GM21717 (cell line): Measurements from ENCODE around the gene DPM2.

Experiments used
- ATAC-seq: cut with Tn5 transposase; IDR thresholded peaks from one replicate; pipeline ENCODE4 v1.9.1; 2021; ENCODE audit warnings: mild to moderate bottlenecking, moderate library complexity; ENCODE audit not compliant: unreplicated experiment

The DPM2 gene

DNA sequence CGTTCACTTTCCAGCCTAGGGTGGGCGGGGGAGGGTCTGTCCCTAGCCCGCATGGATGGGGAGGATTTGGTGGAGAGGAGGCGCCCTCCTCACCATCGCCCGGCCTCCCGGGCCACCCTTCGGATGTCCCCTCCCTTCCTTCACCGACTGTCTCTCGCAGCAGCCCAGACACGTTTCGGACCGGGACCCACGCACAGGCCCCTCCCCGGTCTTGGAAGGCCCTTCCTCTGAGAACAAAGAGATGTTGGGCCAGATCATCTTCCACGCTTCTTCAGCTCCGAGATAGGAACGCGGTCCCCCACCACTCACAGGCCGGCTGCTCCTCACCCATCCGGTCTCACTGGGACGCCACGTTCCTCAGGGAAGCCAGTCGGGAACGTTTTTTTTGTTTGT lies 640 bp upstream of the DPM2 start:
- ATAC-seq: no peak

DNA sequence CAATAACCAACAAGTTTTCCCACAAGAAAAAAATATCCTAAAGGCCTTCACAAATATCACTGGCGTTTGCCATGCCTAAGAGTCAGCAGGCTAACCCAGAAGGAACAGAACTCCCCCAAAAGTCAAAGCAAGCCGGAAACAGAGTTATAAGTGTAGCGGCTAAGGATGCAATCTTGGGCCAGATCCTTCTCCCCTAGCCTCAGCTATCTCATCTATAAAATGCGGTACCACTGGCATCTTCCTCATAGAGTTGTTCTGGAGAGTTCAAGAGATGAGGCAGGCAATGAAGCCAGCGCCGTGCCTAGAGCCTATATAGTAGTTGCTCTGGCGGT lies 632 bp downstream of the DPM2 start:
- no peak for ATAC-seq

DNA sequence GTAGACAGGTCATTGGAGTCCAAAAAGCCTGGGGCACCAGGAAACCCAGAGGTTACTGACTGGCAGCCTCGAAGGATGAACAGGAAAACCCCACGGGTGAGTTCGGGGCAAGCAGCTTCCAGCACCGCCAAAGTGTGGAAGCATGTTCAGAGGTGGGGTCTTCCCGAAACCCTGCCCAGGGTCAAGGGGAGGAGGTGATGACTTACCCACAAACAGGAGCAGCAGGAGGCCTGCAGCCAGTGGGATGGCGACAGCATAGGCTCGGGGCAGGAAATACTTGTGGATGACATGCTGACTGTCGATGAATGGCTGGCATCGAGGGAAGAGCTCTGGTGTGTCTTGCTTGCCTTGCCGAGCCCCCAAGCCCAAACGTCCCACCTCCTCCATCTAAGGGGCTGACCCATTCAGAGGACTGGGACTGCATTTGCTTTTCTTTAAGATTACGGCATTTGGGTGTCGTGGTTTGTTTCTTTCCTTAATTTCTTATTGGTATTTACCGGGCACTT lies 1.3 kb downstream of the DPM2 start:
- ATAC-seq: no peak

DNA sequence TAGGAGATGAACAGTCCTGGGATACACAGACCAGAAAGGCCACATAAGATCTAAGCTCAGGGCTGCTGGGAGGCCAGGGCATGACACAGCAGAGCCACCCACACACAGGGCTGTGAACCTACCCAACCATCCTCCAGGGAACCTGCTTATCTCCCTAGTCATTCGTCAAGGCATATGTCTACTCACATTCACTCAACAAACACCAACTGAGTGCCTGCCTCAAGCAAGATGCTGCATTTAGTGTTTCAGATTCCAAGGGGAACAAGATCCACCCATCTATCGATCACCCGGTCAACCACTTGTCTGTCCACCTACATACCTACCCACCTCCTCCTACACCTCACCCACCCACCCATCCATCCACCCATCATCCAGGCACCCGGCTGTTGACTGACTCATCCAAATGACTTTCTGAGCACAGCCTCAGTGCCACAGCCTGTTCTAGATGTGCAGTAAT lies 1.9 kb downstream of the DPM2 start:
- no peak for ATAC-seq

DNA sequence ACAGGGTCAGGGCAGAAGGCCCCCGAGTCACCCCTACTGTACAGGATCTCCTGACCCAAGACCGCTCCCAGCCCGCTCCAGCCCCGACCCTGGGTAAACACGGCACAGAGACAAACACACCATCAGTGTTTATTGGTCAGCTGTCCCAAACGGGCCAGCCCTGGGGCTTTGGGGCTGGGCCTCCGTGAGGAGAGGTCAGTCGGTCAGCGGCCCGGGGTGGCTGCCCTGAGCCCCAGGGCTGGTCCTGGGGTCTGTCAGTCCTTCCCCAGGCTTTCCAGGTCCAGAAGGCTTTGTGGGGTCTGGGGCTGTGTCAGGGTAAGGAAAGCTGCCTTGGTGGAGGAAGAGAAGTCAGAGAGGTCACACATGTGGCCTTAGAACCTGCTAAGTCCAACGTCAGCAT lies 2.7 kb downstream of the DPM2 start:
- no peak for ATAC-seq

DNA sequence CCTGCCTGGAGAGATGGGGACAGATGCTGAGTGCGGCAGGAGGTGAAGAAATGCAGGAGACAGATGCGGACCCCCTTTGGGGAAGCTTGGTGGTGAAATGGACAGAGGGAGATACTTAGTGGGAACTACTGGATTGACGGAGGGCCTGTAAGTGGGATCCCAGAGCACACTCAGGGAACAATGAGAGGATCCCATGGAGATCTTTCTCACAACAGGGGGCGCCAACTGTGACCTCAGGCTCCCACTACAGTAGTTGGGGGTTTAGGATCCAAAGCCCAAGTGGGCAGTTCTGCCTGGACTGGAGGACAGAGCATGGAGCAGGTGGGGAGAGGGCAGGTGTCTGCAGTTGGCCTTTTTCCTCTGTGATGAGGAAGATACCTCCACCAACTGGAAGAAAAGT lies 3.4 kb downstream of the DPM2 start:
- ATAC-seq: no peak

DNA sequence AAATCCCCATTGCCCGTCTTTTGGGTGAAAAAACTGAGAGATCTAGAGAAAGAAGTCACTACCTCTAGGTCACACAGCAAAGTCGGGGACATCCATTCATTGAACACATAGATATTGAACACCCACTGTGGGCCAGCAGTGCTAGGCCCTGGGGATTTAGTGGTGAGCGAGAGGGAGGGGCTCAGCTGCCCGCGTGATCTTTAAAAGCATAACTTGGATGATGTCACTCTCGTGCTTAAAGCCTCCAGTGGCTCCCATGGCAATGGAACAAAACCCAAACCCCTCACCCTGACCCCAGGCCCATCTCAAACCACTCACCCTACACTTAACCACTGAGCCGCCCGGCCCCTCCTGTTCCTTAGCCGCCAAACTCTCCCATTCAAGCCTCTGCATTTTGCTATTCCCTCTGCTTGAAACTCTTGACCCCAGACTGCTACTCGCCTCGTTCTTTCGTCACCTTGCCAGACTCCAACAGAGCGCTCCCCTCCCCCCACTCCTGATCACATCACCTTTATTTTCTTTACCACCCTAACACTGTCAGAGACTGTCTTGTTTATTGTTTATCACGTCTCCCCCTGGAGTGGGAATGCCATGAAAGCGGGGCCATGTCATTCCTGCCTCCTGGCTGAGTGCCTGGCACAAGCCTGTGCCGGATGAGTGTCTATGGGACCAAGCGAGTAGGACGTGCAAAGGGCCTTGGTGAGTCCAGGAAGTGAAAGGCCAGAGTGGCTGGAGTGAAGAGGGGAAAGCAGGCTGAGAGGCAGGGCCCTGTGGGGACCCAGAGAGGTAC lies 6.4 kb downstream of the DPM2 start:
- ATAC-seq: peak; percentile 32

DNA sequence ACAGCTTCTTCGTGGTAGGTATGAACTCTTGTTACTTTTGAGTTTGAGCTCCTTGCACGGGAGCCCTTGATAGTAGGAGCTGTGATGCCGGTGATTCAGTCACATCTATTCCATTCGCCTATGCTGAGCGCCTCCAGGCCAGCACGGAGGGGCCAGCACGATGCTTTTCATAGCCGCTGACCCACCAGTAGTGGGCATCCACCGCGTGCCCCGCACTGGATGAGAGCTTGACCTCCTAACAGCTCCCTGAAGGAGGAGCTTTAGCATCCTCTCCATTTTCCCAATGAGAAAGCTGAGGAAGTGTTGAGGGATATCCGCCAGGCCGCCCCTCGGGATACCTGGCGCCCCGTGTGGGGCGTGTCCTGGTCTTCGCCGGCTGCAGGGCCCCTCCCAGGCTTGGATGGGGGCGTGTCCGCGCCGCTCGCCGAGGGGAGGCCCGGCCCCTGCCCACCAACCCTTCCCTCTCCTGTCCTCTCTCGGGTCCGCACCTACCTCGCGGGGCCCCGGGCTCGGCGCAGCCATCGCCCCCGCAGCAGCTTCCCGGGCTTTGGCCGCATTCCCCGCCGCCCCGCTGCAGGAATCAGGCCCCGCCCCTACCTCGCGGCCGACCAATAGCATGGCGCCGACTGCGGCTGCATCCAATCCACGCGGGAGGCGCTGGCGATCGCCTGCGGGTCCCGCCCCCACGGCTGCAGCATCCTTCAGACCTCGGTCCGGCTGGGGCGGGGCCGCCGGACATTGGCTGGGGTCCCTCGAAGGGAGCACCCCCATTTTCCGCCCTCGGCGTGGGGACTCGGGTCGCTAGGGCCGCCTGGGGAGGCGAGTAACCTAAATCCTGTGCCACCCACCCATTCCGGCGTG lies 7.2 kb downstream of the DPM2 start, which contains the start of gene PIP5KL1:
Gene PIP5KL1, minus strand, starts transcription at position 547 of the 861 bp plus-strand sequence. Its CDS starts 25 bp downstream, at position 522.
- ATAC-seq: peak; percentile 67

DNA sequence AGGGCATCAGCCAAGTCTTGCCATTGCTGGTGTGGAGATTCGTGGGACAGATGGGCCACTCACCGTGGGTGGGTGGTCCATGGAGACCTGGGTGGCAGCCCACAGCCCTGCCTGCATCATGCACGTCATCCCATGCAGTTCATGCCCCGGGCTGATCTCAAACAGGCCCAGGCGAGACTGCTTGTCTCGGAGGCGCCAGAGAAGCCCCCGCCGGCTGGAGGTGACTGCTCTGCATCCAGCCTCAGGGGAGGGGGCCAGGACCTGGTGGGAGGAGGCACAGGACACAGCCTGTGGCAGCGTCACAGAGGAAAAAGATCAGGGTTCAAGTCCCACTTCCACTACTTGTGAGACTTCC lies 8.1 kb downstream of the DPM2 start:
- ATAC-seq: no peak

DNA sequence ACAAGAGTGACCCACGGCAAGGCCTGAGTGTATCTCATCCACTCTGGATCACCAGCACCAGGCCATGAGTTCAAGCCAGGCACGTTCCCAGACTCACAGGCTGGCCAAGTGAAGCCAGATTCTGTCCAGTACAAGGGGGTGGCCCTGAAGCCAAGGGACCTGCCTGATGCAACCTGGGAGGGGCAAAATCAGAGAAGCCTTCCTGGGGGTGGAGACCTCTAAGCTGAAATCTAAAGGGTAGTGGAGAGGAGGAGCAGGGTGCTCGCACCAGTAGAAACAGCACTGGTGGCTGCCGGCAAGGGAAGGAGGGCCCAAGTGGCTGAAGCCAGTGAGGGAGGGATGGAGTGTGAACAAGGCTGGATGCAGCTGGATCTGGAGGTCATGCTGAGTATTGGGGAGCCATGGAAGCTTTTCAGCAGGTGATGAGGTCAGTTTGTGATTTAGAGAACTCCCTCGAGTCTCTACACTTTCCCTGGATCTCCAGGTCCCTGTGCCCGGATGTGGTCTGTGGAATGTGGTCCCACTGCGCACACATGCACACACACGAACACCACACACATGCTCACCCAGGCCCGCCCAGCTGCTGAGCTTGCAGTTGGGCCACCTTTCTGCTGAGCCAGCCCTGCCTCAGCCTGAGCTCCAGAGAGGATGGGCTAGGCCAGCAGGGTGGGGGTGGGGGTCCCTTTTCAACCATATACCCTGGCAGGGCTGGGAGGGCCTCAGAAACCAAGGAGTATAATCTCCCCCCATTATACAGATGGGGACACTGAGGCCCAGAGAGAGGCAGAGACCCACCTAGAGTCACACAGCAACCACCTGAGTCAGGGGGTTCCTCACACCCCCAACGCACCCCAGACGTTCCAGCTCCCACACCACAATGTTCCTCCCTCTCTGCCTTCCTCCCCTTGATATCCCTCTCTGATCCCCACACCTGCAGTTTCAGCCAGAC lies 8.7 kb downstream of the DPM2 start:
- ATAC-seq: no peak

DNA sequence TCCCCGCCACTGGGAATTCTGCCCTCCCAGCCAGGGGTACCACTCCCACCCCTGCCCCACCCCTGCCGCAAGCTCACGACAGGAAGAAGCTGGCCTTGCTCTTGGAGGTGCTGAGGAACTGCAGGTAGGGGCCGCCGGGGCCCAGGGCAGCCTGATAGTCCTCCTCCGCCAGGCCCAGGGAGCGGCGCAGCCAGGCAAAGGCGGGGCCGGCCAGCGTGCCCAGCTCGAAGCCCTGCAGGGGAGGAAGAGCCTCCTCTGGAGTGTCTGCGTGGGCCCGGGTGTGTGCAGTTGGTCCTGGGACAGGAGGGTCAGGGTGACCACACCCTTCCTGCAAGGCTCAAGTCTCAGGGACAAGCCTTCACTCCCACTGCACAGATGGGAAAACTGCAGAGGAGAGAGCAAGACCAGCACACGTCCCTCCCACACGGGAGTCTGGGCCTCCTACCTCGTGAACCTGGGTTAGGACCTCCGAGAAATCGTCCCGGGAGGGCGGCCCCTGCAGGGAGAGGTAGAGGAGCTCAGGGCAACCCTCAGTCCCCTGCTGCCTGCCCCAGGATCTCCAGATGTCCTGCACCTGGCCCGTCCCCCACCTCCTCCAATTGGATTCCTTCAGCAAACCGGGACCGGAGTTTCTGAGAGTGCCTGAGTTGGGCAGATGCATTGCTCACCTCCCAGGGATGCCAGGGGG lies 9.5 kb downstream of the DPM2 start:
- ATAC-seq: no peak

DNA sequence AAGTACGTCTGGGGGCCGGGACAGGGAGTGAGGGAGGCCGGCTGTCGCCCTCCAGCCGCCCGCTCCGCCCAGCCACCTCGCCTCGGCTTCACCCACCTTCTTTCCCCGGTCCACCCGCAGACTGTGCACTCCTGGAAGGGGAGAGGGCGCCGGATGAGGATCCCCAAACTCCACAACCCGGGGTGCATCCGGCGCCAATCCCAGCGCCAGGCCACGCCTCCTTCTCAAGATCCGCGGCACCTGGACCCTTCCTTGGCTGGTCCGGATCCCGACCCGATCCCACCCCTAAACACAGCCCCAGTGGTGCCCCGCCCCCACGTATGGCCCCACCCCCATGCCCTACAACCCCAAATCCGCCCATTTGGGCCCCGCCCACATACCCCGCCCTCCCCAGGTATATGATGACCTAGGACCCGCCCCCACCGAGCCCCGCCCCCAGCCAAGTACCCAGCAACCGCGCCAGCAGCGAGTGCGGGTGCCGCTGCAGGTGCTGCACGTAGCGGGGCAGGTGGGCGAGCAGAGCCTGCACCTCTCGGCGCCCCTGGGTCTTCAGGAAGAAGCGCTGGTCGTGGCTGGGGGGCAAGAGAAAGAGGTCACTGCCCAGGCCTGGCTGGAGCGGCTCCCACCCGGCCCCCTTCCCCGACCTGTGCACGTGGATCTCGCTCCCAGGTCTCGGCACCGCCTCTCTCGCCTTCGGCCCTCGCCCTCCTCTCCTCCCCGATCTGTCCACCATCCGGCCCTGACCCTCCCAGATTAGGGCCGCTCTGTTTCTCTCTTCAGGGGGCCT lies 10.3 kb downstream of the DPM2 start:
- ATAC-seq: no peak

DNA sequence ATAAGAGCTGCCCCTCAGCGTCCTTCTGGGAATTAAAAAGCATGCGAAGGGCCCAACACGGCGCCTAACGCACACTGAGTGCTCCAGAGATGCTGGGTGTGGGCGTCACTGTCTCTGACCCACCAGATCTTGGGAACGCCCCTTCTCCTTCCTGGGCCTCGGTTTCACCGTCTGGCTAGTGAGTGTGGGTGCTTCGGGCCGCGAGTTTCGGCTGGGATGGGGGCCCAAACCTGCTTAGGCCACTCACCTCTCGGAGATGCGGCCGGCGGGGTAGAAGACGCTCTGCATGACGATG lies 10.8 kb downstream of the DPM2 start:
- no peak for ATAC-seq

DNA sequence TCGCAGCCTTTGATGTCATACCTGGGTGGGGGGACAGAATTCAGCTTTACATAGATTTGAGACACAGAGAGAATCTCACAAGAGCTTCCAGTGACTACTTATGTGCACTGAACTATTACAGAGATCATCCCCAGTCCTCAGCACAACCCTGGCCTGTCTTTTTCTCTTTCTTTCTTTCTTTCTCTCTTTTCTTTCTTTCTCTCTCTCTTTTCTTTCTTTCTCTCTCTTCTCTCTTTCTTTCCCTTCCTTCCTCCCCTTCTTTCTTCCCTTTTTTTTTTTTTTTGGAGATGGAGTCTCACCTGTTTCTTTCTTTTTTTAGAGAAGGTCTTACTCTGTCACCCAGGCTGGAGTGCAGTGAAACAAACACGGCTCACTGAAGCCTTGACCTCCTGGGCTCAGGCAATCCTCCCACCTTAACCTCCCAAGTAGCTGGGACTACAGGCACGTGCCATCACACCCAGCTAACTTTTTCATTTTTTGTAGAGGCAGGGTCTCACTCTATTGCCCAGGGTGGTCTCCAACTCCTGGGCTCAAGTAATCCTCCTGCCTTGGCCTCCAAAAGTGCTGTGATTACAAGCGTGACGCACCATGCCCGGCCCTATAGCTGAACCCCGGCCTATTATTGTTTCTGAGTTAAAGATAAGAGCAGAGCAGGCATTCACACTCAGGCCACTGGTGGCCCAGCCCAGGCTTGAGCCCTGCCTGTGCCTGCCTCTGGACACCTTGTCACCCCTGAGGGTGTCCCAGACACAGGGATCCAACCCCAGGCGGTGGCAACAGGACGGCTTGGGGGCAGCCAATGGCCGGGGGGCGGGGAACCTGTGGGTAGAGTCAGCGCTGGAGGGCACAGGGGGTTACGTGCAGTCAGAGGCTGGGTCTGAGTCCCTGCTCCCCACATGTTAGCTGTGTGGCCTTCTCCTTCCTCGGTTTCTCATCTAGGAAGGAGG lies 11.4 kb downstream of the DPM2 start:
- ATAC-seq: no peak

DNA sequence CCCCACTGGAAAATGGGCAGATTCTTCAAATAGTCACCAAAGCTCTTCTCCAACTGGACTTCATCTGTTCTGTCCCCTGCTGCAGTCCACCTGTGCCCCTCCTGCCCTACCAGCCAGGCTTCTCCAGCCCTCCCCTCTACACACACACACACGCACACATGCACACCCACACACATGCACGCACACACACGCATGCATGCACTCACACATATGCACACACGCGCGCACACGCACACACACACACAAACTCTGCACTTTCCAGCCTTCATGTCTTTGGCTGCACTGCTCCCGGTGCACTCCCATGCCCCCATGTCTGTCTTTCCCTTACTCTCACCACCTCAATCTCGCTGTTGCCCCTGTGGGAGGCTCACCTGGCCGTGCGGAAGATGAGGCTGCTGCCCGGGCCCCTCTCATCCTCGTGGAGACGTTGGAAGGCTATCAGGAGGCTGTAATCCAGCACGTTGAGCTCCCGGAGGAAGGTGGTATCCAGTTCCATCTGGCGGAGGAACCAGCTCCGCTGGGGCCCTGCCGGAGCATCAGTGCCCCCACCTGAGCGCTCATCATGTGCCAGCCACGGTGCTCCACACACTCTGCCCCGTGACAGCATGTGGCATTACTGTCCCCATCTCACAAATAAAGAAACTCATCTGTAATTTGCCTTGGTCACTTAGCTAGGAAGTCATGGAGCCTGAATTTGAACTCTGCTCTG lies 12.8 kb downstream of the DPM2 start:
- ATAC-seq: no peak

DNA sequence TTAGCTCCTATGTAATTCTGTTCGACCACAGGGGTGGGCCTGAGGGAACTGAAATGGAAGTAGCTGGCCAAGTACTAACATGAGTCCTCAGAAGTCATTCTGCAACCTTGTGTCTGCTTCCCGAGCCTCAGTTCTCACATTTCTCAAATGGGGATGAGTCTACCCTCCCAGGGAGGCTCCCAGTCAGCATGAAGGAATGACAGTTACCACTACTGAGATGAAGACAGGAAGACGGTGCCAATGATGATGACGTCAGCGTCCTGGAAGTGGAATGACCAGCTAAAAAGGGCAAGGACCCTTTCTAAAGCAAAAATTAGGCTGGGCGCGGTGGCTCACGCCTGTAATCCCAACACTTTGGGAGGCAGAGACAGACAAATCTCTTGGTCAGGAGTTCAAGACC lies 13.9 kb downstream of the DPM2 start:
- no peak for ATAC-seq

DNA sequence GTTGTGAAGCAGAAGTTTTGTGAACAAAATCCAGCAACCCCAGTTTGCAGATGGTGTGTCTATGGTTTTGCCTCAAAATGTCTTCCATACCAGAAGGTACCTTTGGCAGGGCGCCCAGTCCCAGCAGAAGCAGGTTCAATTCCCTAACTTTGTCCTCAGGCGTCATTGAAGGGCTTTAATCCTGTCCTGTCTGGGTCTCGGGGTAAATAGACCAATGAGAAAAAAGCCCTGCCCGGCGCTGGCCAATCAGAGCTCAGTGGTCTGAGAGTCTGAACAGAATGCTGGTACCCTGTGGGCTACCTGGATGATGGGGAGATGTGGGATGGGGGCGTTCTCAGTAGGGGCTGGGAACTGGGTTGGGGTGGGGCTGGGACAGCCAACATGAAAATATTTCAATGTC lies 14.6 kb downstream of the DPM2 start:
- no peak for ATAC-seq

DNA sequence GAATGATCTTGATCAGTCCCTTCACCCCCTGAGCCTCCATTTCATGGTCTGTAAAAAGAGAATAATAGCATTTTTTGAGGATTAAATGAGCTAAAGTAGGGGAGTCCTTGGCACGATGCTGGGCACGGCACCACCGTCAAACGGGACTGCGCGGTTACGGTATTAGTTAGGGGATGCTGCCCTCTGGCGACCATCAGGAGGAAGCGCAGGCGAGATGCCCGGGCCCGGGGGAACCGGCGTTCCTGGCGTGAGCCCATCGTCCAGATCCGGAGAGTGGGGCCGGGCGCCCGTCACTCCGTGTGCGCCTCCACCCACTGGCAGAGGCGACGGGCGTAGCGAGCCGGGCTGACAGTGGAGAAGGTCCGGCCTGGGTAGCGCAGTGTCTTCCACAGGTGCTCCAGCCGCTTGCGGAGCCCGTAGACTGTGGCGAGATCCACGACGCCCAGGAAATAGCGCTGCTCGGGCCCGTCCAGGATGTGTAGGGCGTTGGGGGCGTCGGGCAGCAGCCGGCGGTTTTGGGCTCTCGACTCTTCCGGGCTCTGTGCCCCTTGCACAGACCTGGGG lies 16.0 kb downstream of the DPM2 start:
- no peak for ATAC-seq
